HG03039 (cell line): ENCODE results near the gene CDKN2B.

Experiments used
- ATAC-seq: cut with Tn5 transposase; IDR thresholded peaks from one replicate; pipeline ENCODE4 v1.9.1; 2021; ENCODE audit warnings: mild to moderate bottlenecking, moderate library complexity; ENCODE audit not compliant: unreplicated experiment

Gene CDKN2B

GRCh38 chr9:21995006-21995665 lies 14.0 kb downstream of the CDKN2B start:
- peak; percentile 85 for ATAC-seq

DNA sequence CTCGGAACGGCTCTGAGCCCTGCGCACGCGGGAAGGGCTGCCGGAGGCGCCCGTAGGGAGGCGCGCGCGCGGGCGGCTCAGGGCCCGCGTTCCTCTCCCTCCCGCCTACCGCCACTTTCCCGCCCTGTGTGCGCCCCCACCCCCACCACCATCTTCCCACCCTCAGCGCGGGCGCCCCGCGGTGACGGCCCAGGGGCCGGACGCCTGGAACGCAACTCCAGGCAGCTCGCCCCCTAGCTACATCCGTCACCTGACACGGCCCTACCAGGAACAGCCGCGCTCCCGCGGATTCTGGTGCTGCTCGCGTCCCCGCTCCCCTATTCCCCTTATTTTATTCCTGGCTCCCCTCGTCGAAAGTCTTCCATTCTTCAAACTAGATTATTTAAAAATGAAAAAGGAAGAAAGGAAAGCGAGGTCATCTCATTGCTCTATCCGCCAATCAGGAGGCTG lies 14.5 kb downstream of the CDKN2B start, which contains the start of gene CDKN2B-AS1:
Gene CDKN2B-AS1 (plus strand): TSS at position 236 of the 450 bp plus-strand sequence.
- peak; percentile 34 for ATAC-seq

DNA sequence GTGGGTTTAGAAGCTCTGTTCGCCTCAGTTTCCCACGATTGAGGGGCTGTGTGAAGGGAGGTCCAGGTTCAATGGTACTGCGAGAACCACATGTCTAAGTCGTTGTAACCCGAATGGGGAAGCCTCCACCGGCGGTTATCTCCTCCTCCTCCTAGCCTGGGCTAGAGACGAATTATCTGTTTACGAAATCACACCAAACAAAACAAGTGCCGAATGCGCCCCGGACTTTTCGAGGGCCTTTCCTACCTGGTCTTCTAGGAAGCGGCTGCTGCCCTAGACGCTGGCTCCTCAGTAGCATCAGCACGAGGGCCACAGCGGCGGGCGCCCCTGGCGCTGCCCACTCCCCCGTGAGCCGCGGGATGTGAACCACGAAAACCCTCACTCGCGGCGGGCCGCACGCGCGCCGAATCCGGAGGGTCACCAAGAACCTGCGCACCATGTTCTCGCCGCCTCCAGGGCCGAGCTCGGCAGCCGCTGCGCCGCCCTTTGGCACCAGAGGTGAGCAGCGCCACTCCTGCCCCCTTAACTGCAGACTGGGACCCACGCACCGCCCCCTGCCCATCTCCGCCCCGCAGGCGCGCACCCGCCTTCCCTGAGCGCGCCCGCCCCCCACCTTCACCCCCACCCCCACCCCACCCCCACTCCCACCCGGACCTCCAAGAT lies 15.1 kb downstream of the CDKN2B start, which contains the start of gene CDKN2A:
Gene CDKN2A (minus strand): TSS at position 500 of the 663 bp plus-strand sequence.
- ATAC-seq = peak; percentile 30

DNA sequence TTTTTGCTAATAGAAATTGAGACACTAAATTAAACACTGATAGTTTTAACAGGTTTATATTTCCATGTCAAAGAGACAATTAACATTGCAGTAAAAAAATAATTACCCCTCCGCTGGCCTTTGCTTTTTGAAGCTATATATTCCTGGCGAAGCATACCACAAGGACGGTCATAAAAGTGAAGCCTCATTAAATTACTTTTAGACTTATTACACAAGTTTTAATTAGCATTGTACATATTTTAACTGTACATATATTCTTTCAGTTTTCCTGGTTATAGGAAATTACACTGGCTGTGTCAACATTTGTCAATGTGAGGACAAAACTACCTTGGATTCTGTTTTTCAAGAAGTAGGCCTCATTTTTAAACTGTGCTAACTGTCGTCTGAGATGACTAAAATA lies 16.1 kb downstream of the CDKN2B start:
- ATAC-seq = no peak

GRCh38 chr9:21991072-21991959 lies 17.8 kb downstream of the CDKN2B start:
- ATAC-seq = no peak

- no peak for ATAC-seq
Measured at GRCh38 chr9:21989440-21990189, 19.5 kb downstream of the CDKN2B start.

GRCh38 chr9:21988056-21988990 lies 20.8 kb downstream of the CDKN2B start:
- no peak for ATAC-seq

GRCh38 chr9:21985964-21986667 lies 23.0 kb downstream of the CDKN2B start:
- no peak for ATAC-seq

GRCh38 chr9:21984101-21984500 lies 25.0 kb downstream of the CDKN2B start:
- no peak for ATAC-seq

DNA sequence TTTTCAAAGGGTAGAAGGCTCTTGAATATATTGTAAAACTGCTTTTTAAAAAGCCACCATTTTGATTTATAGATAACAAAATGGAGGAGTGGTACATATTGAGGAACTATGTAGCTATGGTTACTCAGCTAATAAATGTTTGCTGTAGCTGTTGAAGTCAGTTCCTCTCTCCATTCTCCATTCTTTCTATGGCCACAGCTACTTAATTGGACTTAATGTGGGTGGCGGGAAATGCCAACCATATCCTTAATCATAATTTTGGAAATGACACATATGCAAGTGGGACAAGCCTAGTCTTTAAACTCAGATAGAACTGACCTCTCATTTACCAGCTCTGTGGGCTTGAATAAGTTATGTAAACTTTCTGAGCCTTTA lies 25.6 kb downstream of the CDKN2B start:
- ATAC-seq = no peak

- no peak for ATAC-seq
Measured at GRCh38 chr9:21982861-21983560, 26.1 kb downstream of the CDKN2B start.

DNA sequence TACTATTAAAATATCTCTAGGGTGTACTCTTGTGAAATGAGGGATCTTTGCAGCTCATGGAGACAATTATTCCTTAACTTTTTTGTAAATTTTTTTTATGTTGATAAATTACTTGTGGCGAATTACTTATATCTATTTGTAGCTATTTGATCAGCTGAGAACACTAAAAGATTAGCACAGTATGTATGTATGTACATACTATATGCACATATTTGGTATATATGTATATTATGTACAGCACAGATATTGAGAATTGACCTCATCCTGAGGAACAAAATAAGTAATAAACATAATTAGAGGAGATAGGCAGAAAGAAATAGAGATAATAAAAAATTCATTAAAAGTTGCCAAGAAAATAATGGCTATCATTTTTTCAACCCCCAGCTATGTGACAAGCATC lies 26.7 kb downstream of the CDKN2B start:
- ATAC-seq = no peak

DNA sequence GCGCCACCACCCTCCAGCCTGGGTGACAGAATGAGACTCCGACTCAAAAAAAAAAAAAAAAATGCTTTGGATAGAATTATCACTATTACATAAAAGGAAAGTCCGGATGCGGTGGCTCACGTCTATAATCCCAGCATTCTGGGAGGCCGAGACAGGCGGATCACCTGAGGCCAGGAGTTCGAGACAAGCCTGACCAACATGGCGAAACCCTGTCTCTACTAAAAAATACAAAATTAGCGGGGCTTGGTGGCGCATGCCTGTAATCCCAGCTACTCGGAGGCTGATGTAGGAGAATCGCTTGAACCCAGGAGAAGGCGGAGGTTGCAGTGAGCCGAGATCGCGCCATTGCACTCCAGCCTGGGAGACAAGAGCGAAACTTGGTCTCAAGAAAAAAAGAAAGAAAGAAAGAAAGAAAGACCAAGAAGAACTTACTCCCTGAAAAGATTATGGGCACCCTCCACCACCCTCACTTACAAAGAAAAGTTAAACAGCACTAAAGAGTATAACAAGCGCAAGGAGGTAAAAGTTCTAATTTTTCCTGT lies 32.7 kb downstream of the CDKN2B start:
- no peak for ATAC-seq

DNA sequence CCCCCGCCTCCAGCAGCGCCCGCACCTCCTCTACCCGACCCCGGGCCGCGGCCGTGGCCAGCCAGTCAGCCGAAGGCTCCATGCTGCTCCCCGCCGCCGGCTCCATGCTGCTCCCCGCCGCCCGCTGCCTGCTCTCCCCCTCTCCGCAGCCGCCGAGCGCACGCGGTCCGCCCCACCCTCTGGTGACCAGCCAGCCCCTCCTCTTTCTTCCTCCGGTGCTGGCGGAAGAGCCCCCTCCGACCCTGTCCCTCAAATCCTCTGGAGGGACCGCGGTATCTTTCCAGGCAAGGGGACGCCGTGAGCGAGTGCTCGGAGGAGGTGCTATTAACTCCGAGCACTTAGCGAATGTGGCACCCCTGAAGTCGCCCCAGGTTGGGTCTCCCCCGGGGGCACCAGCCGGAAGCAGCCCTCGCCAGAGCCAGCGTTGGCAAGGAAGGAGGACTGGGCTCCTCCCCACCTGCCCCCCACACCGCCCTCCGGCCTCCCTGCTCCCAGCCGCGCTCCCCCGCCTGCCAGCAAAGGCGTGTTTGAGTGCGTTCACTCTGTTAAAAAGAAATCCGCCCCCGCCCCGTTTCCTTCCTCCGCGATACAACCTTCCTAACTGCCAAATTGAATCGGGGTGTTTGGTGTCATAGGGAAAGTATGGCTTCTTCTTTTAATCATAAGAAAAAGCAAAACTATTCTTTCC lies 34.2 kb downstream of the CDKN2B start:
- ATAC-seq = peak; percentile 63

GRCh38 chr9:21974343-21974721 lies 34.8 kb downstream of the CDKN2B start:
- no peak for ATAC-seq

DNA sequence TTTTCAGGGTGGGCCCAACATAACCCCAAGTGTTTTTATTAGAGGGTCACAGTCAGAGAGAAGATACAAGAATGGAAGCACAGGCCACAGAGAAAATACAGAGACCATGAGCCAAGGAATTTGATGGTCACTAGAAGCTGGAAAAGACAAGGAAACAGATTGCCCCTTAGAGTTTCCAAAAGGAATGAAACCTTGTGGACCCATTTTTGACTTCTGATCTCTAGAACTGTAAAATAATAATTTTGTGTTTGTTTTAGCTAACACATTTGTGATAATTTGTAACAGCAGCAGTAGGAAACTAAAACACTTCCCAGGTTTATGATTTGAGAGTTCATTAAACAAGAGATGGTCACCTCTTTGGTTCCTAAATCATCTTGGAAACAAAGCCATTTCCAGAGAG lies 36.7 kb downstream of the CDKN2B start:
- no peak for ATAC-seq

DNA sequence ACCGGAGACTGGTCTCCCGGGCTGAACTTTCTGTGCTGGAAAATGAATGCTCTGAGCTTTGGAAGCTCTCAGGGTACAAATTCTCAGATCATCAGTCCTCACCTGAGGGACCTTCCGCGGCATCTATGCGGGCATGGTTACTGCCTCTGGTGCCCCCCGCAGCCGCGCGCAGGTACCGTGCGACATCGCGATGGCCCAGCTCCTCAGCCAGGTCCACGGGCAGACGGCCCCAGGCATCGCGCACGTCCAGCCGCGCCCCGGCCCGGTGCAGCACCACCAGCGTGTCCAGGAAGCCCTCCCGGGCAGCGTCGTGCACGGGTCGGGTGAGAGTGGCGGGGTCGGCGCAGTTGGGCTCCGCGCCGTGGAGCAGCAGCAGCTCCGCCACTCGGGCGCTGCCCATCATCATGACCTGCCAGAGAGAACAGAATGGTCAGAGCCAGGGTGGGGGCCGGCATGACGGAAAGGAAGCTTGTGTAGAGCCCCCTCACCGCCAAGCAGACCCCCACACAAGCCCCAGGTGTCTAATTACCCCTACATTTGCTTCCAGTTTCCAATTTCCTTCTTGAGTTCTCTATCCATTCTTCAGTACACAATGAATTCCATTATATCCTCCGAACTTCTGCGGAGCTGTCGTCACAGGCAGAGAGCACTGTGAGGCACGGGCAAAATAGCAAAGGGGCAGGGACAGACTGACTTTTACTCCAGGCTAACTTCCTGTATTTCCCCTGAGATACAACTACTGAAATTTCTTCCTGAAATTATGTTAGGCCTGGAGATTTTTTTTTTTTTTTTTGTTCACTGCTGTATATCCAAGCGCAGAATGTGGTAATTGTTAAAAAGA lies 38.1 kb downstream of the CDKN2B start:
- ATAC-seq = no peak
